H9 (cell line): ENCODE measurements around the gene GTF2A2. TPM values are rescaled to one million over a fixed set of nuclear protein-coding genes. Genes with fewer than 3 reads are reported as not detected.
"Not testable (repeated sequence)": the region's sequence is repeated elsewhere in the genome, so short reads cannot be mapped to it uniquely, and the experiment has no call there.

Experiments
- DNase-seq: peaks from one replicate; pipeline ENCODE4 v3.0.0-alpha.2; 2017
- H2AFZ ChIP-seq: one replicate; pipeline ENCODE4 v1.6.1; 2013; ENCODE audit warnings: mild to moderate bottlenecking, low read length, control low read depth, moderate library complexity
- H2AK5ac ChIP-seq: 2 replicates; pipeline ENCODE4 v1.6.1; 2013; ENCODE audit warnings: low read length, control low read depth, mixed read lengths; ENCODE audit not compliant: insufficient read length
- H2BK120ac ChIP-seq: one replicate; pipeline ENCODE4 v1.6.1; 2013; ENCODE audit warnings: low read depth, mild to moderate bottlenecking, low read length, control low read depth, inconsistent platforms; ENCODE audit not compliant: poor library complexity, severe bottlenecking
- H2BK12ac ChIP-seq: 2 replicates; pipeline ENCODE4 v1.6.1; 2013; ENCODE audit warnings: low read length, control low read depth, mixed read lengths, low read depth; ENCODE audit not compliant: insufficient read length
- H2BK15ac ChIP-seq: 2 replicates; pipeline ENCODE4 v1.6.1; 2013; ENCODE audit warnings: low read depth, low read length, control low read depth
- H2BK20ac ChIP-seq: one replicate; pipeline ENCODE4 v1.6.1; 2013; ENCODE audit warnings: low read depth, mild to moderate bottlenecking, low read length, control low read depth, inconsistent platforms; ENCODE audit not compliant: poor library complexity, severe bottlenecking
- H2BK5ac ChIP-seq: 2 replicates; pipeline ENCODE4 v1.6.1; 2013; ENCODE audit warnings: low read length, control low read depth, mixed read lengths; ENCODE audit not compliant: insufficient read length
- H3K14ac ChIP-seq: 2 replicates; pipeline ENCODE4 v1.6.1; 2013; ENCODE audit warnings: low read length, control low read depth; ENCODE audit not compliant: insufficient read depth
- H3K18ac ChIP-seq: 2 replicates; pipeline ENCODE4 v1.6.1; 2013; ENCODE audit warnings: low read depth, mild to moderate bottlenecking, mixed read lengths, low read length, control low read depth; ENCODE audit not compliant: insufficient read length
- H3K23ac ChIP-seq: 2 replicates; pipeline ENCODE4 v1.6.1; 2013; ENCODE audit warnings: low read length, control low read depth, mixed read lengths, low read depth; ENCODE audit not compliant: insufficient read length
- H3K23me2 ChIP-seq: 2 replicates; pipeline ENCODE4 v1.6.1; 2013; ENCODE audit warnings: low read depth, mild to moderate bottlenecking, mixed read lengths, low read length, control low read depth; ENCODE audit not compliant: insufficient read length, poor library complexity, severe bottlenecking
- H3K27ac ChIP-seq: 2 replicates; pipeline ENCODE4 v1.5.1; 2013; ENCODE audit warnings: low read length, control low read depth, mixed read lengths, low read depth; ENCODE audit not compliant: insufficient read length
- H3K27me3 ChIP-seq: 2 replicates; pipeline ENCODE4 v1.6.1; 2013; ENCODE audit warnings: low read length, control low read depth, inconsistent platforms; ENCODE audit not compliant: insufficient read depth
- H3K4ac ChIP-seq: 2 replicates; pipeline ENCODE4 v1.6.1; 2013; ENCODE audit warnings: low read depth, mild to moderate bottlenecking, control low read depth, inconsistent platforms, low read length, moderate library complexity
- H3K4me1 ChIP-seq: 2 replicates; pipeline ENCODE4 v1.6.1; 2013; ENCODE audit warnings: low read length, control low read depth, inconsistent platforms; ENCODE audit not compliant: insufficient read depth
- H3K4me2 ChIP-seq: 2 replicates; pipeline ENCODE4 v1.6.1; 2013; ENCODE audit warnings: low read length, control low read depth, mixed read lengths; ENCODE audit not compliant: insufficient read length, insufficient read depth
- H3K56ac ChIP-seq: 2 replicates; pipeline ENCODE4 v1.6.1; 2013; ENCODE audit warnings: low read depth, mild to moderate bottlenecking, mixed read lengths, low read length, control low read depth; ENCODE audit not compliant: insufficient read length
- H3K79me1 ChIP-seq: 2 replicates; pipeline ENCODE4 v1.6.1; 2013; ENCODE audit warnings: low read depth, mild to moderate bottlenecking, moderate library complexity, low read length, control low read depth, inconsistent platforms; ENCODE audit not compliant: insufficient read depth, poor library complexity, severe bottlenecking
- H3K79me2 ChIP-seq: 2 replicates; pipeline ENCODE4 v1.6.1; 2013; ENCODE audit warnings: low read length, control low read depth, inconsistent platforms; ENCODE audit not compliant: insufficient read depth
- H3K9ac ChIP-seq: 2 replicates; pipeline ENCODE4 v1.6.1; 2013; ENCODE audit warnings: low read length, control low read depth, mixed read lengths; ENCODE audit not compliant: insufficient read length; ENCODE audit errors: extremely low read depth
- H3K9me3 ChIP-seq: one replicate; pipeline ENCODE4 v1.6.1; 2013; ENCODE audit warnings: low read depth, low read length, inconsistent platforms; ENCODE audit not compliant: control insufficient read depth
- H3T11ph ChIP-seq: one replicate; pipeline ENCODE4 v1.6.1; 2013; ENCODE audit warnings: mild to moderate bottlenecking, low read length, control low read depth, inconsistent platforms
- H4K20me1 ChIP-seq: one replicate; pipeline ENCODE4 v1.6.1; 2013; ENCODE audit not compliant: control insufficient read depth, insufficient read length, insufficient read depth
- H4K5ac ChIP-seq: 2 replicates; pipeline ENCODE4 v1.6.1; 2013; ENCODE audit warnings: low read depth, mild to moderate bottlenecking, mixed read lengths, low read length, control low read depth; ENCODE audit not compliant: insufficient read length
- H4K8ac ChIP-seq: replicated peaks from 2 replicates; pipeline ENCODE4 v1.6.1; 2013; ENCODE audit warnings: low read length, control low read depth, mixed read lengths, low read depth; ENCODE audit not compliant: insufficient read length
- H4K91ac ChIP-seq: 2 replicates; pipeline ENCODE4 v1.6.1; 2013; ENCODE audit warnings: low read depth, mild to moderate bottlenecking, moderate library complexity, mixed read lengths, low read length, control low read depth; ENCODE audit not compliant: insufficient read length
- H3K27ac Mint-ChIP-seq, 3 experiments: 2 replicates in 2 of 3; 3 replicates in 1 of 3; pipeline ENCODE4 v1.8.0; 2020 to 2021; ENCODE audit warnings: mixed read lengths in 3 of 3, mild to moderate bottlenecking in 1 of 3, moderate library complexity in 1 of 3
- H3K27me3 Mint-ChIP-seq: 2 replicates; pipeline ENCODE4 v1.8.0; 2021; ENCODE audit warnings: low read depth, mild to moderate bottlenecking, moderate library complexity, mixed read lengths
- H3K36me3 Mint-ChIP-seq, 3 experiments: 2 replicates in 2 of 3; 3 replicates in 1 of 3; pipeline ENCODE4 v1.8.0; 2020 to 2021; ENCODE audit warnings: low read depth in 3 of 3, mixed read lengths in 3 of 3; ENCODE audit not compliant: insufficient read depth in 1 of 3
- H3K4me1 Mint-ChIP-seq, 2 experiments: 2 replicates each; pipeline ENCODE4 v1.8.0; 2020; ENCODE audit warnings: mixed read lengths in 2 of 2
- H3K4me3 Mint-ChIP-seq, 2 experiments: 2 replicates in 1 of 2; 3 replicates in 1 of 2; pipeline ENCODE4 v1.8.0; 2020 to 2021; ENCODE audit warnings: mild to moderate bottlenecking in 2 of 2, mixed read lengths in 2 of 2, moderate library complexity in 1 of 2
- H3K9me3 Mint-ChIP-seq, 2 experiments: 2 replicates in 1 of 2; 3 replicates in 1 of 2; pipeline ENCODE4 v1.8.0; 2020; ENCODE audit warnings: mild to moderate bottlenecking in 2 of 2, mixed read lengths in 2 of 2, moderate library complexity in 1 of 2
- WGBS: extraction: QIAGEN DNeasy Blood & Tissue Kit; methylation state at CpG from one replicate; pipeline ENCODE4 v1.1.7; 2013; ENCODE audit warnings: missing lambda C conversion rate, low lambda C conversion rate, mixed read lengths; ENCODE audit not compliant: insufficient read length; ENCODE audit errors: extremely low coverage; 5-methylcytosine and 5-hydroxymethylcytosine counted together
- total RNA-seq: library from RNA; stranded (reverse); gene quantifications from 2 replicates; pipeline ENCODE4 v1.2.1, GENCODE V29; 2021
- TF ChIP-seq, protein P1 (sequence below): fragments of 200-600 bp; sonication (generic); conservative IDR thresholded peaks from 3 replicates; pipeline ENCODE4 v1.8.0; 2021; ENCODE audit warnings: antibody characterized with exemption, mild to moderate bottlenecking

GTF2A2 gene
- total RNA-seq, 1 experiment from 2014 or later = 144 TPM

GRCh38 chr15:59699810-59700431 lies 42.6 kb upstream of the GTF2A2 start:
- WGBS = no CpG with 5 or more reads among the region's 4 CpGs
- Histone ChIP-seq H3K18ac (no peak overlapping the region), H3K23me2 (no peaks in the 10 kb centered on the region), H3K27ac (no peak overlapping the region), H3K4me1 (no peaks in the 10 kb centered on the region), H3K14ac (no peak overlapping the region), H2BK12ac (no peak overlapping the region), H4K5ac (no peak overlapping the region), H3T11ph (no peak overlapping the region), H3K4me2 (no peak overlapping the region), H2BK20ac (no peak overlapping the region), H3K23ac (no peak overlapping the region), H3K27me3 (no peaks in the 10 kb centered on the region), H3K9ac (no peak overlapping the region), H3K79me1 (no peaks in the 10 kb centered on the region), H2AFZ (no peak overlapping the region), H3K79me2 (no peaks in the 10 kb centered on the region), H3K4ac (no peak overlapping the region), H3K9me3 (no peaks in the 10 kb centered on the region), H4K91ac (no peak overlapping the region), H4K20me1 (no peaks in the 10 kb centered on the region), H2BK120ac (no peak overlapping the region), H3K56ac (no peak overlapping the region), H2BK5ac (no peak overlapping the region), H2BK15ac (no peak overlapping the region), H4K8ac (no peak overlapping the region), H2AK5ac (no peak overlapping the region)
- Mint-ChIP-seq H3K27ac (no peak overlapping the region), H3K4me3 (no peak overlapping the region), H3K4me1 (peaks cover 0 to 3% of the 10 kb centered on the region in 2 experiments; a peak in 2 of 4 replicates), H3K36me3 (no peaks in the 10 kb centered on the region), H3K27me3 (no peaks in the 10 kb centered on the region), H3K9me3 (no peaks in the 10 kb centered on the region)
- TF ChIP-seq, protein P1, sequence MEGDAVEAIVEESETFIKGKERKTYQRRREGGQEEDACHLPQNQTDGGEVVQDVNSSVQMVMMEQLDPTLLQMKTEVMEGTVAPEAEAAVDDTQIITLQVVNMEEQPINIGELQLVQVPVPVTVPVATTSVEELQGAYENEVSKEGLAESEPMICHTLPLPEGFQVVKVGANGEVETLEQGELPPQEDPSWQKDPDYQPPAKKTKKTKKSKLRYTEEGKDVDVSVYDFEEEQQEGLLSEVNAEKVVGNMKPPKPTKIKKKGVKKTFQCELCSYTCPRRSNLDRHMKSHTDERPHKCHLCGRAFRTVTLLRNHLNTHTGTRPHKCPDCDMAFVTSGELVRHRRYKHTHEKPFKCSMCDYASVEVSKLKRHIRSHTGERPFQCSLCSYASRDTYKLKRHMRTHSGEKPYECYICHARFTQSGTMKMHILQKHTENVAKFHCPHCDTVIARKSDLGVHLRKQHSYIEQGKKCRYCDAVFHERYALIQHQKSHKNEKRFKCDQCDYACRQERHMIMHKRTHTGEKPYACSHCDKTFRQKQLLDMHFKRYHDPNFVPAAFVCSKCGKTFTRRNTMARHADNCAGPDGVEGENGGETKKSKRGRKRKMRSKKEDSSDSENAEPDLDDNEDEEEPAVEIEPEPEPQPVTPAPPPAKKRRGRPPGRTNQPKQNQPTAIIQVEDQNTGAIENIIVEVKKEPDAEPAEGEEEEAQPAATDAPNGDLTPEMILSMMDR = no peak
- DNase-seq = no peak

- H3K36me3 Mint-ChIP-seq, H3K4me1 ChIP-seq, H3K79me1 ChIP-seq, H3K27me3 ChIP-seq, H2BK5ac ChIP-seq, H3K14ac ChIP-seq, H2BK120ac ChIP-seq, H3K9me3 Mint-ChIP-seq, H3T11ph ChIP-seq, H4K91ac ChIP-seq, H3K27ac ChIP-seq, H4K8ac ChIP-seq, H2BK12ac ChIP-seq, H2BK15ac ChIP-seq, H3K4me2 ChIP-seq, H4K5ac ChIP-seq, H3K23ac ChIP-seq, H3K27me3 Mint-ChIP-seq, H3K79me2 ChIP-seq, H3K27ac Mint-ChIP-seq, H3K23me2 ChIP-seq, H3K18ac ChIP-seq, H3K9me3 ChIP-seq, H2AK5ac ChIP-seq, H3K56ac ChIP-seq, H3K4me3 Mint-ChIP-seq, H3K4me1 Mint-ChIP-seq, H3K9ac ChIP-seq, H3K4ac ChIP-seq, DNase-seq, H4K20me1 ChIP-seq, H2AFZ ChIP-seq, H2BK20ac ChIP-seq: not testable (repeated sequence)
- no CpG with 5 or more reads among the region's 4 CpGs for WGBS
These were observed 40.8 kb upstream of the GTF2A2 start for GRCh38 chr15:59698065-59698464.
